RWPE1 (cell line): Measurements from ENCODE around the gene USP50.
"Not testable (repeated sequence)": the region's sequence is repeated elsewhere in the genome, so short reads cannot be mapped to it uniquely, and the experiment has no call there.

Experiments used
- CTCF ChIA-PET: fragments of 350-600 bp; sonication (Branson Sonifier 250); formaldehyde crosslinking; extraction: SDS; loops from one replicate; lab custom pipeline; 2021; lab: Yijun Ruan, JAX
- POLR2A ChIA-PET: fragments of 400-600 bp; formaldehyde crosslinking; extraction: SDS; loops from one replicate; lab custom pipeline; 2020; ENCODE audit warnings: antibody characterized with exemption; ENCODE audit not compliant: low non-redundant PET; lab: Yijun Ruan, JAX
- DNase-seq: peaks from one replicate; pipeline ENCODE4 v3.0.0; 2012; ENCODE audit warnings: low spot score
- H3K27ac ChIP-seq: fragments of 450-650 bp; 2 replicates; pipeline ENCODE4 v1.5.1; 2017
- TF ChIP-seq, protein P1 (sequence below): fragments of 450-650 bp; conservative IDR thresholded peaks from 2 replicates; pipeline ENCODE4 v1.5.1; 2017; ENCODE audit warnings: low read depth, mild to moderate bottlenecking

The USP50 gene

DNA sequence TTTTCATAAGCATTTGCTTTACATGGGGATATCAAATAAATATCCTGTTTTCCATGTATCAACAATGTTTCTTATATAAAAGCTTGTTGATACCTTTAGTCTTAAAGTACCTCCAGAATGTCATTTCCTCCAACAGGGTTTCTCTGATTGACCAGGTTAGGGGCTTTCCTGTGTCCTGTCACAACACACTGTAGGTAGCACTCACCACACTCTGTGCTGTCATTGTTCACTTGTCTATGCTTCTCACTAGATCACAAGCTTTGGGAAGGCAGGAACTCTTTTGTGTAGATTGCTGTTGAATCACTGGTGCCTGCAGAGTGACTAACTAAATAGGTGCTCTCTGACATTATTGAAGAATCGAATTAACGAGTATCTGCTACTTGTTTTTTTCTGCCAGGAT is 49.8 kb downstream of the USP50 start:
- no peak for DNase-seq
- ChIA-PET POLR2A (no interaction called here), CTCF (interaction anchor here (1.2 kb wide), 1 partner anchor 21 kb away, joined by 3 read pairs; no protein-coding TSS in a partner anchor)
- TF ChIP-seq, protein P1, sequence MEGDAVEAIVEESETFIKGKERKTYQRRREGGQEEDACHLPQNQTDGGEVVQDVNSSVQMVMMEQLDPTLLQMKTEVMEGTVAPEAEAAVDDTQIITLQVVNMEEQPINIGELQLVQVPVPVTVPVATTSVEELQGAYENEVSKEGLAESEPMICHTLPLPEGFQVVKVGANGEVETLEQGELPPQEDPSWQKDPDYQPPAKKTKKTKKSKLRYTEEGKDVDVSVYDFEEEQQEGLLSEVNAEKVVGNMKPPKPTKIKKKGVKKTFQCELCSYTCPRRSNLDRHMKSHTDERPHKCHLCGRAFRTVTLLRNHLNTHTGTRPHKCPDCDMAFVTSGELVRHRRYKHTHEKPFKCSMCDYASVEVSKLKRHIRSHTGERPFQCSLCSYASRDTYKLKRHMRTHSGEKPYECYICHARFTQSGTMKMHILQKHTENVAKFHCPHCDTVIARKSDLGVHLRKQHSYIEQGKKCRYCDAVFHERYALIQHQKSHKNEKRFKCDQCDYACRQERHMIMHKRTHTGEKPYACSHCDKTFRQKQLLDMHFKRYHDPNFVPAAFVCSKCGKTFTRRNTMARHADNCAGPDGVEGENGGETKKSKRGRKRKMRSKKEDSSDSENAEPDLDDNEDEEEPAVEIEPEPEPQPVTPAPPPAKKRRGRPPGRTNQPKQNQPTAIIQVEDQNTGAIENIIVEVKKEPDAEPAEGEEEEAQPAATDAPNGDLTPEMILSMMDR: no peak
- no peak overlapping the region for H3K27ac ChIP-seq

DNA sequence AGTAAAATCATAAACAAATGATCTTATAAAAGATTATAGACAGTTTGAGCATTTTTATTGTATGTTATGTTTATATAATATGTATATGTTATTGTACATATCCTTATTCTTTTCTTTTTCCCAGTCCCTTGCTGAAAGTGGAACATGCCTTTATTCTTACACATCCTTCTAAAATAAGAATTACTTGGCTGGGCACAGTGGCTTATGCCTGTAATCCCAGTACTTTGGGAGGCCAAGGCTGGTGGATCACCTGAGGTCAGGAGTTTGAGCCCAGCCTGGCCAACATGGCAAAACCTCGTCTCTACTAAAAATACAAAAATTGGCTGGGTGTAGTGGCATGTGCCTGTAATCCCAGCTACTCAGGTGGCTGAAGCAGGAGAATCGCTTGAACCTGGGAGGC is 51.9 kb downstream of the USP50 start:
- CTCF ChIA-PET, DNase-seq, POLR2A ChIA-PET, H3K27ac ChIP-seq: not testable (repeated sequence)

DNA sequence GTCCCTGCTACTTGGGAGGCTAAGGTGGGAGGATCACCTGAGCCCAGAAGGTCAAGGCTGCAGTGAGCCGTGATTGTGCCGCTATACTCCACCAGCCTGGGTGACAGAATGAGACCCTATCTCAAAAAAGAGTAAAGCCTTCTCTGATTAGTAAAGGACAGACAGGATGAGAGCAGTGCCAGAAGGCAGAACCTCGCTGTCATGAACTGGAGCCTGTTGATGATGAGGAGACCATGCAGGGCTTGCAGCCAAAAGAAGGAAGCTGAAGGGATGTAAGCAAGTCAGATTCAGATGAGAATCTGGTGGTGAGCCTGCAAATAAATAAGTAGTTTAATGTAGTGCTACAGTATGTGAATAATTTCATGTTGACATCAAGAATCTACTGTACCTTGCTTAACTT is 52.8 kb downstream of the USP50 start:
- H3K27ac ChIP-seq: no peak overlapping the region
- CTCF ChIA-PET: no interaction called here
- POLR2A ChIA-PET: no interaction called here
- DNase-seq: no peak
- TF ChIP-seq, protein P1: no peak

DNA sequence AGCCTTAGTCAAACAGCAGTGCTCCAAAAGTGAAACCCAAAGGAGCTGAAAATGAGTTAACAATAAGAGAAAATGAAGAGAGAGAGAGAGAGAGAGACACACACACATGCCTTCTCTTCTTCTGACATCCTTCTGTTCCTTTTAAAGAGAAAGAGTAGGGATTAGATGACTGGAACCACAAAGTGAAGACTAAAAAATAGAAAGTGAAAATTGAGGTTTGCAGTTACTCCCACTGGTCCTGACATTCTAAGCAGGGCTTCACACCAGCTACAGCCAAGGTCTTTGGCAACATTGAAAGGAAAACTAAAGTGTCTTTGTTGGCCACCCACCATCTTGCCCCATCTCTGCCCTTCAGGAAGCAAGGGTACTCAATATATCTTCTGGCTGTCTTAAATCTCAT is 59.2 kb downstream of the USP50 start:
- DNase-seq: no peak
- TF ChIP-seq, protein P1: no peak
- ChIA-PET POLR2A (no interaction called here), CTCF (interaction anchor here (0.8 kb wide), 1 partner anchor 98 kb away, joined by 3 read pairs; no protein-coding TSS in a partner anchor)
- H3K27ac ChIP-seq: no peak overlapping the region

DNA sequence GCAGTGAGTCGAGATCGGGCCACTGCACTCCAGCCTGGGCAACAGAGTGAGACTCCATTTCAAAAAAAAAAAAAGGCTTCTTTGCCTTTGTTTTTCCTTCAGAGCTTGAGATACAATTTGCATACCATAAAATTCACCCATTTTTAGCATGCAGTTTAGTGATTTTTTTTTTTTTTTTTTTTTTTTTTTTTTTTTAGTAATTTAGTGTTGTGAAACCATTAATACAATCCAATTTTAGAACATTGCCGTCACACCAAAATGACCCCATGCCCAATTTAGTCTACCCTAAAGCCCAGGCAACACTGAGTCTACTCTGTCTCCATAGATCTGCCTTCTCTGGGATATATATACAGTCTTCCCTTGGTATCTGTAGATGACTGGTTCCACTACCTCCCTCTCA is 61.1 kb downstream of the USP50 start:
- ChIA-PET POLR2A (no interaction called here), CTCF (no interaction called here)
- TF ChIP-seq, protein P1: no peak
- H3K27ac ChIP-seq: no peak overlapping the region
- DNase-seq: no peak

DNA sequence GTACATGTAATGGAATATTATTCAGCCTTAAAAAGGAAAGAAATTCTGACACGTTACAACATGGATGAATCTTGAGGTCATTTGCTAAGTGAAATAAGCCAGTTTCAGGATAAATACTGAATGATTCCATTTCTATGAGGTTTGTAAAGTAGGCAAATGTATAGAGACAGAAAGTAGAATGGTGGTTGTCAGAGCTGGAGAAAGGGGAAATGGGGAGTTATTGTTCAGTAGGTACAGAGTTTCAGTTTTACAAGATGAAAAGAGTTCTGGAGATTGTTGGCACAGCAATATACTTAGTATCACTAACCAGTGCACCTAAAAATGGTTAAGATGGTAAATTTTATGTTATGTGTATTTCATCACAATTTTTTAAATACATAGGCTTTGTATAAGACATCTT is 61.7 kb downstream of the USP50 start:
- TF ChIP-seq, protein P1: no peak
- H3K27ac ChIP-seq: no peak overlapping the region
- ChIA-PET POLR2A (no interaction called here), CTCF (no interaction called here)
- no peak for DNase-seq

DNA sequence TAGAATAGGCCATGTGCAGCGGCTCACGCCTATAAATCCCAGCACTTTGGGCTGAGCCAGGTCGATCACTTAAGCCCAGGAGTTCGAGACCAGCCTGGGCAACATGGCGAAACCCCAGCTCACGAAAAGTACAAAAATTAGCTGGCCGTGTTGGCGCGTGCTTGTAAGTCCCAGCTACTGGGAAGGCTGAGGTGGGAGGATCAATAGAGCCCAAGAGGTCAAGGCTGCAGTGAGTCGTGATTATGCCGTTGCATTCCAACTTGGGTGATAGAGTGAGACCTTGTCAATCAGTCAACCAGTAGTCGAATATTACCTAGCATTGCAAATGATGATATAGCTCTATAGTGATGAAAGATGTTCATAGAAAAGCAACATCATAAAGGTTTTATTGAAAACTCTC is 70.3 kb downstream of the USP50 start:
- no peak overlapping the region for H3K27ac ChIP-seq
- POLR2A ChIA-PET: no interaction called here
- no peak for DNase-seq
- CTCF ChIA-PET: interaction anchor here (1.2 kb wide), 1 partner anchor 21 kb away, joined by 3 read pairs; no protein-coding TSS in a partner anchor
- TF ChIP-seq, protein P1: no peak
